Vein endothelial cell (primary cell): ENCODE data around the gene ABHD10. TPM values are rescaled to one million over a fixed set of nuclear protein-coding genes. Genes with fewer than 3 reads are reported as not detected.

ENCODE experiments used
- total RNA-seq: library from RNA; depleted of rRNA; stranded (reverse); fragments of >200 nt; gene quantifications from 2 replicates; pipeline ENCODE4 v1.2.3, GENCODE V29; 2012

Gene ABHD10
- 27.8 and 31.3 TPM in 2 replicates for total RNA-seq

GRCh38 chr3:111978583-111979433, at the start of gene ABHD10:
Gene ABHD10, plus strand, starts transcription at chr3:111979026. Its CDS starts 36 bp downstream, at chr3:111979062.

GRCh38 chr3:111998636-111999483, 20.0 kb downstream of the ABHD10 start, which contains the start of gene TAGLN3:
Gene TAGLN3, plus strand, starts transcription at chr3:111998922. Its CDS starts 501 bp downstream, at chr3:111999423.

DNA sequence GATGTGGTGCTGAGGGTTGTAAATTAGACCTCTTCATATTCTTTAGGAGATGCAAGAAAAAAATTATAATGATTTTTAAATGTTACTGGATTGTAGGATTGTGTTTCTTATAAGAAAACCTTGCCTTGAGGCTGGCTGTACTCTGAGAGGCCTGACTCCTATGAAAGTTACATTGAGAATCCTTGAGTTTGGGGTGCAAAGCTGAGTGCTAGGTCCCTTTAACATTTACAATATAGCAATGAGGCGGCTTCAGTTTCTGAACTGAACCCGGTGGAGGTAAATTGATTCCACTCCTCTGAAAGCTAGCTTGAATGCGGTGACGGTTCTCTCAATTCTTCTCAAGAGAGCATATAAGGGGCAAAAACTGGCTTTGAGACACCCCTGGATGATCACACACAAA, 55.6 kb downstream of the ABHD10 start, which contains the start of gene TMPRSS7:
TMPRSS7 (plus strand) TSS at position 301 of the 400 bp plus-strand sequence. CDS start 110 bp downstream, outside the sequence.

Other genes starting within 250 kb of the ABHD10 start
- 90.4 and 90.5 TPM in 2 replicates for gene PHLDB2, start 119.8 kb upstream of the ABHD10 start, total RNA-seq
- not detected in 2 replicates for gene TAGLN3, start 19.9 kb downstream of the ABHD10 start, total RNA-seq
- not detected in 2 replicates for gene TMPRSS7, start 55.7 kb downstream of the ABHD10 start, total RNA-seq
- 5.9 and 6.4 TPM in 2 replicates for gene C3orf52, start 107.4 kb downstream of the ABHD10 start, total RNA-seq
- gene GCSAM, start 154.2 kb downstream of the ABHD10 start, total RNA-seq: not detected in 2 replicates